Activated T-helper 17 cell treated with anti-CD3 and anti-CD28 coated beads, Interleukin-2, amount 50 U/mL, for 72 hours (primary cell): ENCODE measurements around the gene FAM25C. TPM values are rescaled to one million over a fixed set of nuclear protein-coding genes. Genes with fewer than 3 reads are reported as not detected.
"Not testable (repeated sequence)": the region's sequence is repeated elsewhere in the genome, so short reads cannot be mapped to it uniquely, and the experiment has no call there.

ENCODE experiments used
- ATAC-seq: fragments of 150-1000 bp; cut with Tn5 transposase; replicated peaks from 2 replicates; pipeline ENCODE4 v1.10.0; 2021; ENCODE audit warnings: mild to moderate bottlenecking, moderate library complexity
- H3K27ac Mint-ChIP-seq: one replicate; pipeline ENCODE4 v1.8.0; 2022; ENCODE audit warnings: mixed read lengths
- H3K27me3 Mint-ChIP-seq: one replicate; pipeline ENCODE4 v1.8.0; 2022; ENCODE audit warnings: mixed read lengths
- H3K36me3 Mint-ChIP-seq: one replicate; pipeline ENCODE4 v1.8.0; 2022; ENCODE audit warnings: low read depth, mild to moderate bottlenecking, mixed read lengths
- H3K4me1 Mint-ChIP-seq: one replicate; pipeline ENCODE4 v1.8.0; 2022; ENCODE audit warnings: mixed read lengths
- H3K4me3 Mint-ChIP-seq: one replicate; pipeline ENCODE4 v1.8.0; 2022; ENCODE audit warnings: mild to moderate bottlenecking, mixed read lengths
- H3K9me3 Mint-ChIP-seq: one replicate; pipeline ENCODE4 v1.8.0; 2022; ENCODE audit warnings: mixed read lengths
- total RNA-seq, 2 donors: library from RNA; stranded (reverse); gene quantifications; one replicate each; pipeline ENCODE4 v1.2.3, GENCODE V29; 2022

FAM25C gene
- total RNA-seq = not detected

DNA sequence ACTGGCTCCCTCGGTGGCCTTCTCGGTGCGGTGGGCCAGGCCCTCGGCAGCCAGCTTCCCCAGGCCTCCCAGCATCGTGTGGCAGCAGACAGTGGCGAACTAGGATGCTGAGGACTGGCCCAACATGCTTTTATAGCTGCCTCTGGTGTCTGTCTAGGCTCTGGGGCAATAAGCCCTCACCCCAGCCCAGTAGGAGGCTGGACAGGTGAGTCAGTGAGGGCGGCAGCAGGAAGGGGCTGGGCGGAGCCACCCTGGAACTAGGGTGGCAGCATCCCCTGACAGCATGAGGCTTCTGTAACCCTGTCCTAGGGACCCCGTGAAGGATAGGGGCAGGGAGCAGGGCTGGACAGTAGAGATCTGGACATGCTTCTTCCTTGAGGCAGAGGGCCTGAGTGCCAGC, at the start of gene FAM25C:
FAM25C (minus strand) TSS at position 101 of the 400 bp plus-strand sequence; CDS start at position 75, 26 bp downstream.
- not testable (repeated sequence) for H3K27me3 Mint-ChIP-seq

GRCh38 chr10:48044557-48044956, 45.0 kb upstream of the FAM25C start:
- H3K9me3 Mint-ChIP-seq, H3K27ac Mint-ChIP-seq, H3K36me3 Mint-ChIP-seq, ATAC-seq, H3K4me3 Mint-ChIP-seq, H3K27me3 Mint-ChIP-seq, H3K4me1 Mint-ChIP-seq: not testable (repeated sequence)

More for the DNA sequence above, at the start of gene FAM25C:
- not testable (repeated sequence) for H3K36me3 Mint-ChIP-seq, H3K27ac Mint-ChIP-seq, H3K4me1 Mint-ChIP-seq, ATAC-seq, H3K4me3 Mint-ChIP-seq, H3K9me3 Mint-ChIP-seq

GRCh38 chr10:48031390-48031789, 31.8 kb upstream of the FAM25C start:
- not testable (repeated sequence) for H3K36me3 Mint-ChIP-seq, H3K9me3 Mint-ChIP-seq, H3K4me1 Mint-ChIP-seq, ATAC-seq, H3K4me3 Mint-ChIP-seq, H3K27me3 Mint-ChIP-seq, H3K27ac Mint-ChIP-seq

- not testable (repeated sequence) for ATAC-seq, H3K27me3 Mint-ChIP-seq, H3K36me3 Mint-ChIP-seq, H3K27ac Mint-ChIP-seq, H3K4me3 Mint-ChIP-seq, H3K4me1 Mint-ChIP-seq, H3K9me3 Mint-ChIP-seq
Measured at GRCh38 chr10:48002306-48002705, 2.7 kb upstream of the FAM25C start.

DNA sequence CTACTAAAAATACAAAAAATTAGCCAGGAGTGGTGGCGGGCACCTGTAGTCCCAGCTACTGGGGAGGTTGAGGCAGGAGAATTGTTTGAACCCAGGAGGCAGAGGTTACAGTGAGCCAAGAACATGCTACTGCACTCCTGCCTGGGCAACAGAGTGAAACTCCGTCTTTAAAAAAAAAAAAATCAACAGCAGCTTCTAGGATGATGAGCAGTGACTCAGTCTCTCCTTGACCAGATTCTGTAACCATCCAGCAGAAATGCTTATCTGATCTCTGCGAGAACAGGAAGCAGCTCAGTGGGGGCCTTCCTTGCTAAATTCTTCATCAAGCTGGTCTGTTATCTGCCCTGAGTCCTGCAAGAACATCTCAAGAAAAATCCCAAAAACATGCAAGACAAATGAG, 5.5 kb downstream of the FAM25C start:
- H3K4me3 Mint-ChIP-seq, H3K36me3 Mint-ChIP-seq, H3K27me3 Mint-ChIP-seq, H3K4me1 Mint-ChIP-seq, H3K9me3 Mint-ChIP-seq, H3K27ac Mint-ChIP-seq, ATAC-seq: not testable (repeated sequence)

GRCh38 chr10:47992560-47992959, 7.0 kb downstream of the FAM25C start:
- H3K9me3 Mint-ChIP-seq, H3K27me3 Mint-ChIP-seq, H3K4me3 Mint-ChIP-seq, ATAC-seq, H3K4me1 Mint-ChIP-seq, H3K27ac Mint-ChIP-seq, H3K36me3 Mint-ChIP-seq: not testable (repeated sequence)

- not testable (repeated sequence) for H3K4me1 Mint-ChIP-seq, H3K36me3 Mint-ChIP-seq, H3K4me3 Mint-ChIP-seq, H3K27ac Mint-ChIP-seq, H3K27me3 Mint-ChIP-seq, ATAC-seq, H3K9me3 Mint-ChIP-seq
Measured at GRCh38 chr10:47991706-47992105, 7.9 kb downstream of the FAM25C start.

GRCh38 chr10:47990097-47990496, 9.5 kb downstream of the FAM25C start:
- H3K9me3 Mint-ChIP-seq, H3K27ac Mint-ChIP-seq: not testable (repeated sequence)

DNA sequence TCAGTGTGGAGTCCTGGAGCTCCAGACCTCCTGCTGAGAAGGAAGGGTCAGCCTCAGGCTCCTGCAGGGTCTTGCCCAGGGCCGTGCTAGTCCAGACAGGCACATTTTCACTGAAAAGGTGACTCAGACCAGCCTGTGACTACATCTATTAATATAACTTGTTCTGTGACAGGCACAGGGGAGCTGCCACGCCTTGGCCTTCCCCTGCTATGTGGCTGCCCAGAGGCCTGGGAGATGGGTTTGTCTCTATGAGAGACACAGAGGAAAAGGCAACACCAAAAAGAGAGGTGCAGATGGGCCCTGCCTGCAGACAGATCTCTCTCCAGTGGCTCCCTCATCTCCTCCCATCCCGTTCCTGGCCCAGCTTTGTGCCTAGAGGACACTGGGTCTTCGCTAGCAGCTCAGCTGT, 10.0 kb downstream of the FAM25C start:
- H3K4me3 Mint-ChIP-seq, H3K9me3 Mint-ChIP-seq, H3K27me3 Mint-ChIP-seq, ATAC-seq, H3K27ac Mint-ChIP-seq, H3K36me3 Mint-ChIP-seq, H3K4me1 Mint-ChIP-seq: not testable (repeated sequence)

More at GRCh38 chr10:47990097-47990496, 9.5 kb downstream of the FAM25C start:
- H3K27me3 Mint-ChIP-seq, H3K36me3 Mint-ChIP-seq, H3K4me1 Mint-ChIP-seq, ATAC-seq, H3K4me3 Mint-ChIP-seq: not testable (repeated sequence)

DNA sequence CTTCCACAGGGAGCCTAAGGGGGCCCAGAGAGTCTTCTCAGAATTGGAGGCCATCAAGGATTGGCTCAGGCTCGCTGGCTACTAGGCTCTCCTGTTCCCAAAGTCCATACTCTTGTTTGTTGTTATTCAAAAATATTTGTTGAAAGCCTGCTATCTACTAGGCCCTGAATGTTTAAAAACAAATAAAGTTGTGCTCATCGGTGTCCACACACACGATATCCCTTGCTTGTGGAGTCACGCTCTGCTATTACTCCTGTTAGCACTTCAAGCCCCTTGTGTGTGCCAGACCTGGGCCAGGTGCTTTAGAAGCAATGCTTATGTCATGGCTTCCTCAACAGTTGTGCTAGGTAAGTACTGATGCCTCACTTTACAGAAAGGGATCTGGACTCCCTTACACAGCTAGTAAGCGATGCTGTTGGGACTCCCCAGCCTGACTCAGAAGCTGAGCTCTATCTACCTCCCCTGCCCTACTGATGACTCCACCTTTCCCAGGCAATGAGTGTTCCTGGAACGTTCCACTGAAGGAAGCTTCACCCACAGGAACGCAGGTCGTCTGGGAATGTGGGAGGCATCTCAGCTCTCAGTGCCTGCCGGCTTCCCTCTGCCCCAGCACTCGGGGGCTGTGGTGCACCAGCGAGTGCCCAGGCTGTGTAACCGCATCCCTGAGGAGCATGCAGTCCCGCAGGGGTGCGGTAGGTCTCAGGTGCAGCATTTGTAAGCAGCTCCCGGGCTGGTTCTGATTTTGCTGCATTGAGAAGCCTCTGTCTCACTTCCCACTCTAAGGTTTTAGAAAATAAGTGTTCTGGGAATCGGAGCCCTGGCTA, 10.7 kb downstream of the FAM25C start:
- not testable (repeated sequence) for H3K9me3 Mint-ChIP-seq, H3K4me3 Mint-ChIP-seq, ATAC-seq, H3K4me1 Mint-ChIP-seq, H3K27me3 Mint-ChIP-seq, H3K27ac Mint-ChIP-seq, H3K36me3 Mint-ChIP-seq

- not testable (repeated sequence) for H3K36me3 Mint-ChIP-seq, H3K9me3 Mint-ChIP-seq, H3K27me3 Mint-ChIP-seq, H3K4me1 Mint-ChIP-seq, ATAC-seq, H3K4me3 Mint-ChIP-seq, H3K27ac Mint-ChIP-seq
Measured at GRCh38 chr10:47987952-47988351, 11.6 kb downstream of the FAM25C start.

- not testable (repeated sequence) for H3K4me3 Mint-ChIP-seq, H3K4me1 Mint-ChIP-seq, H3K9me3 Mint-ChIP-seq
Measured at GRCh38 chr10:47986413-47987230, 13.0 kb downstream of the FAM25C start.

DNA sequence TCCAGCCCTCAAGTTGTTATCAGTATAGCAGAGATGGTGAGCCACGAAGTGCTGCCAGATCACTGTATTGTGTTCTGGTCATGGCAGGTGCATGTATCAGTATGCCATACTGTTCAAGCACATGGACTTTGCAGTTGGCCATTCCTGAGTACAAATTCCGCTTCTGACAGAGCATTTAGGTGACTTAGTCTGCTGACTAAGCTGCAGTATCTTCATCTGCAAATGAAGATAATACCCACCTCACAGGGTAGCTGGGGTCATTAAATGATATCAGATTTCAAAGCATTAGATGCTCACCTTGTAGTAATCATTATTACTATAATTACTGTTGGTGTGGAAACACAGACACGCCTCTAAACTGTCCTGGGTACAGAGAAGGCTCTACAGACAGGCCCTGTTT, 24.2 kb downstream of the FAM25C start:
- ATAC-seq, H3K27me3 Mint-ChIP-seq, H3K36me3 Mint-ChIP-seq, H3K27ac Mint-ChIP-seq, H3K4me3 Mint-ChIP-seq, H3K4me1 Mint-ChIP-seq, H3K9me3 Mint-ChIP-seq: not testable (repeated sequence)

More at GRCh38 chr10:47986413-47987230, 13.0 kb downstream of the FAM25C start:
- not testable (repeated sequence) for H3K36me3 Mint-ChIP-seq, H3K27ac Mint-ChIP-seq, H3K27me3 Mint-ChIP-seq
- ATAC-seq = peak; percentile 44

- H3K4me3 Mint-ChIP-seq, H3K27ac Mint-ChIP-seq, H3K9me3 Mint-ChIP-seq, H3K27me3 Mint-ChIP-seq, H3K36me3 Mint-ChIP-seq, ATAC-seq, H3K4me1 Mint-ChIP-seq: not testable (repeated sequence)
Measured at GRCh38 chr10:47973131-47973530, 26.5 kb downstream of the FAM25C start.

GRCh38 chr10:47972077-47972476, 27.5 kb downstream of the FAM25C start:
- not testable (repeated sequence) for H3K9me3 Mint-ChIP-seq, ATAC-seq, H3K27me3 Mint-ChIP-seq, H3K4me3 Mint-ChIP-seq, H3K4me1 Mint-ChIP-seq, H3K36me3 Mint-ChIP-seq, H3K27ac Mint-ChIP-seq
